LNCAP (cell line): Measurements from ENCODE around the gene SP3.

Experiments used
- TF ChIP-seq, protein P1 (sequence below): fragments of 450-650 bp; IDR thresholded peaks from 2 replicates; pipeline ENCODE4 v1.5.1; 2017; ENCODE audit warnings: mild to moderate bottlenecking

The SP3 gene

DNA sequence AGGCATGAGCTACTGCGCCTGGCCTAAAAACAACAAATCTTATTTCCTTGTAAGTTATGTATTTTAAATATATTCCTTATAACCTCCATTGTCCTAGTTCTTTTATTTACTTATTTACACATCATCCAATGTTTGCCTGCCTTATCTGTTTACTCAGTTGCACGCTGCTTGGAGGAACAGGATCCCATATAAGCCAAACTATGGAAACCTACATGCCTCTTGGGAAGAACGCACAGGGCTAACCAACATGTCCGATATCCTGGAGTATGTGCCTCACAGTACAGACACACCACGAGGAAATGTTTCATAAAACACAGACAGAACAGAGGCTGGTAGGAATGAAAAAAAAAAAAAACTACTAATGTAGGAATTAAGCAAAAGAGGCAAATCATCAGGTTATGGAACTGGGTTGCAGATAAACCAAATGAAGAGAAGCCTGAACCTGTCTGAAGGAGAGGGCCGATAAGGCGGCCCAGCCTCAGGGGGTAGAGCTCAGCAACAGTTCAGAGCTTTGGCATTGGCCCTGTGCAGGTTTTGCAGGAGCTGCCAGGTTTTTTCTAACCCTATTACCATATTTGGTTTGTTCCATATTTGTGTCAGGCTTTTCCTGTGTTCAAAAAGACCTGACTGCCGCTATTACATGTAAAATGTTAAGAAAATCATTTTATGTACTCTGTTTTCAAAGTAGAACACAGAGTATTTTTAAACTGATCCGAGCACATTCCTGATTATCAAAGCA is 19.9 kb upstream of the SP3 start:
- TF ChIP-seq, protein P1, sequence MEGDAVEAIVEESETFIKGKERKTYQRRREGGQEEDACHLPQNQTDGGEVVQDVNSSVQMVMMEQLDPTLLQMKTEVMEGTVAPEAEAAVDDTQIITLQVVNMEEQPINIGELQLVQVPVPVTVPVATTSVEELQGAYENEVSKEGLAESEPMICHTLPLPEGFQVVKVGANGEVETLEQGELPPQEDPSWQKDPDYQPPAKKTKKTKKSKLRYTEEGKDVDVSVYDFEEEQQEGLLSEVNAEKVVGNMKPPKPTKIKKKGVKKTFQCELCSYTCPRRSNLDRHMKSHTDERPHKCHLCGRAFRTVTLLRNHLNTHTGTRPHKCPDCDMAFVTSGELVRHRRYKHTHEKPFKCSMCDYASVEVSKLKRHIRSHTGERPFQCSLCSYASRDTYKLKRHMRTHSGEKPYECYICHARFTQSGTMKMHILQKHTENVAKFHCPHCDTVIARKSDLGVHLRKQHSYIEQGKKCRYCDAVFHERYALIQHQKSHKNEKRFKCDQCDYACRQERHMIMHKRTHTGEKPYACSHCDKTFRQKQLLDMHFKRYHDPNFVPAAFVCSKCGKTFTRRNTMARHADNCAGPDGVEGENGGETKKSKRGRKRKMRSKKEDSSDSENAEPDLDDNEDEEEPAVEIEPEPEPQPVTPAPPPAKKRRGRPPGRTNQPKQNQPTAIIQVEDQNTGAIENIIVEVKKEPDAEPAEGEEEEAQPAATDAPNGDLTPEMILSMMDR = no peak

DNA sequence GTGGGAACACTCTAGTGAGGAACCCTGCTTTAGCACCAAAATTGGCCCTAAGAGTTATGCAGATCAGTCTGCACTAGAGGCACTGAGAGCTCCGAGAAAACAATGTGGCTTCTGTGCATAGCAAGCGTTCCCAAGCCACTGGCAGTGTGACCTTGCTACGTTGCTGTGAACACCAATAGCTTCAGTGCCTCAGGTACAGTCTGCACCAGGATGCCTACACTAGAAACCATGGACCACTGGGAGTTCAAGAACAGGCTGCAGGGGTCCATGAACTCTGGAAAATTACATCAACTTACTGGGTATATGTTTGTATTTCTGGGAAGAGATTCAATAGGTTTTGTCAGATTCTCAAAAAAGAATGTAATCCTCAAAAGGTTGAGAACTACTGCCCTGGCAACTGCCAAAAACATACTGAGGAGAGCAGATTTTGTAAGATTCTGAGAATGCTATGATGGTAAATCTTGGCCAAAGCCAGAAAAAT is 18.3 kb upstream of the SP3 start:
- TF ChIP-seq, protein P1 = no peak

DNA sequence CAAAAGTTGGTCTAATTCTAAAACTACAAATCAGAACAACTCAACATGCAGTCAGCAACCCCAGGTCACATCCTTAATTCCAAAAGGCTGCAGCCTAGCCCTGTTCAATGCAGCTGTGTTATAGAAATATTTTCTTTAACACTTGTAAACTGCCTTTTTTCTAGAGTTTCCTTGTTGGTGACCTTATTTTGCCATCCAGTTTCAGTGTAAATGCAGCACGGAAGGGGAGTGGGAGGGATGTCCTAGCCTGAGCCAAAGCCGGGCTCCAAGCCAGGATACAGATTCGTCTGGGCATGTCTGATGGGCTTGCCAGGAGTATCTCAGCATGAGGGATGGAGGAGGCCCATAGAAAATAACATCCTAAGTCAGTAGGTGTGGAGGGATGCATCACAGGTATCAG is 17.7 kb upstream of the SP3 start:
- TF ChIP-seq, protein P1 = no peak

DNA sequence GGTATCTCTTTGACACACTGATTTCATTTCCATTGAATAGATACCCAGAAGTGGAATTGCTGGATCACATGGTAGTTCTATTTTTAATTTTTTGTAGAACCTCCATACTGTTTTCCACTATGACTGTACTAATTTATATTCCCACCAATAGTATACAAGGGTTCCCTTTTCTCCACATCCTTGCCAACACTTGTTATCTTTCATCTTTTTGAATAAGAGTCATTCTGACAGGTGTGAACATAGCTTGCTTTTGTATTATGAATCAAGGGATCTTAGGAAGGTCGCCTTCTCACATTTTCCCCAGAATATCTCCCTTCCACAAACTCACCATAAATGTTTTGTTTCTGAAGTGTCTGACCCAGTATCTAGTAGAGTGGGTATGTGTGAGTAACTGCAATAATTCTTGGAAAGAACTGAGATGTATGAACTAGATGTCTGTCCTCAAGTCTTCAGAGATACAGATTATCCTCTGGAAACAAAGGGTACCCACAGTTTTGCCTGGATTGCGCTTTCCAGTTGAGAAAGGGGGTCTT is 17.1 kb upstream of the SP3 start:
- TF ChIP-seq, protein P1 = no peak

DNA sequence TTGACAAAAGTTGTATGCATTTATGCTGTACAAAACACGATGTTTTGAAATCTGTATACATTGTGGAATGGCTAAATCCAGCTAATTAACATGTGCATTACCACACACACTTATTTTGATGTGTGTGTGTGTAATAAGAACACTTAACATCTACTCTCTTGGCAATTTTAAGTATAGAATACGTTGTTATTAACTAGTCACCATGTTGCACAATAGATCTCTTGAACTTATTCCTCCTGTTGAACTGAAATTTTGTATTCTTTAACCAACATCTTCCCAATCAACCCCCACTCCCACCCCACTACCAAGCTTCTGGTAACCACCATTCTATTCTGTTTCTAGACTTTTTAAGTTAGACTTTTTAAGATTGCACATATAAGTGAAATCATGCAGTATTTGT is 16.3 kb upstream of the SP3 start:
- TF ChIP-seq, protein P1 = no peak

DNA sequence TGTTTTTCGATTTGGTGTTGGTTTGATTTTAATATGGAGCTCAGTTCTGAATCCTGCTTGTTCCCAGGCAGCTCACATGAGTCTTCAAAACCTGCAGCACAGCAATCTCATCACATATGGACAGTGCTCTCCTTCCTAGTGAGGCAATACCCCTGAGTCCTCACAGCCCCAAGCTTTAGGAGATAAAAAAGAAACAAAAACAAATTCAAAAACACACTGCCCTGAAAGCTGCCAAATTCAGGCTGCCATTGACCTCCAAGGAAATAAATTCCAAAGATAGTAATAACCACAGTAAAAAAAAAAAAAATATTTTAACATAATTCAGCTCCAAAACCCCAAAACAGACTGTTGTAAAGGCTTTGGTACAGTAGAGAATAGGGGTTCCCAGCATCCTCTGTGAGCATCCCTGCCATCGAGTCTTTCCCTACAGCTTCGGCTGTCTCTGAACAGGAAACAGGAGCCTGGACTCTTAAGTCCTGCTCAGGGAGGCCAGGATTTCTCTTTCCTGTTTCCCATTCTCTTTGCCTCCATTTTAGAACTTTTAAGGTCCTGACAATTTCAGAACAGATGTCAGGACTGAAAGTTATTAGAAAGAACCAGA is 14.7 kb upstream of the SP3 start:
- TF ChIP-seq, protein P1 = no peak

DNA sequence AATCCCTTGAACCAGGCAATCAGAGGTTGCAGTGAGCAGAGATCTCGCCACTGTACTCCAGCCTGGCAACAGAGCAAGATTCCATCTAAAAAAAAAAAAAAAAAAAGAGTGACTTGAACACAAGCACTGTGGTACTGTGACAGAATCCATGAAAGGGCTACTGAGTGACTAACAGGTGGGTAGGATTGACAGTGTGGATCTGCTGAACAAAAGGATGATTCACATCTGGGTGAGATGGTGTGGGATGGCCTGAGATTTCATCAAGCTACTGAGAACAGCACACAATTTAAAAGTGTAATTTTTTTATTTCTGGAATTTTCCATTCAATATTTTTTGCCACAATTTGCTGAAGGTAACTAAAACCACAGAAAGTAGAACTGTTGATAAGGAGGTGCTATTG is 13.3 kb upstream of the SP3 start:
- TF ChIP-seq, protein P1 = no peak
